Stimulated activated CD8-positive, alpha-beta memory T cell treated with anti-CD3 and anti-CD28 coated beads, Interleukin-4, amount 100 ng/mL, for 48 hours (primary cell): ENCODE measurements around the gene ACTA1.
"Not testable (repeated sequence)": the region's sequence is repeated elsewhere in the genome, so short reads cannot be mapped to it uniquely, and the experiment has no call there.

ENCODE experiments used
- DNase-seq: peaks from one replicate; pipeline ENCODE4 v3.0.0-alpha.2; 2020

ACTA1 gene

DNA sequence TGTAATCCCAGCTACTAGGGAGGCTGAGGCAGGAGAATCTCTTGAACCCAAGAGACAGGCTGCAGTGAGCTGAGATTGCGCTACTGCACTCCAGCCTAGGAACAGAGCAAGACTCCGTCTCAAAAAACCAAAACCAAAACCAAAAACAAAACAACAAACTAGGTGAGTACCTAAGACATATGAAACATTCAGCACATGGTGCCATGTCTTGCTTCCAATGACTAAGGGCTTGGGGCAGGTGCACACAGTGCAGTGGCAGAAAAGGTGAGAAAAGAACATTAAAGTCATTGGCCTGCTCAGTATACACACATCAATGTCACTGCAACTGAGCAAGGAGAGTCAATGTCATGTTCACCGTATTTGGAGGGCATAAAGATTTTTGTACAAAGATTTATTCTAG, 4.1 kb upstream of the ACTA1 start:
- no peak for DNase-seq

DNA sequence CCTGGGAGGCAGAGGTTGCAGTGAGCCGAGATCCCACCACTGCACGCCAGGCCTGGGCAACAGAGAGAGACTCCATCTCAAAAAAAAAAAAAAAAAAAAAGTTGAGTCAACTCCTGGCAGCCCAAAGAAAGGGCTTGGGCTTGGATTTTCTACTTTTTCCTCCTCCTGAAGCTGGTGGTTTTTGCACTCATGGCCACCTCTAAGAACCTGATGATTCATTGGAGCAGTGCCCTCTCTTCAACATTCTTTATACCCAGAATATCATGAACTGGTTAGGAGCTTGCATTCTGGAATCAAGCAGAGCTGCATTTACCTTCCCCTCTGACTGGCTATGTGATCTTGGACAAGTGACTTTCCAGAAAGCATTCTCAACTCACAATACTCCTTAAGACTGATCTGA, 3.5 kb upstream of the ACTA1 start:
- no peak for DNase-seq

DNA sequence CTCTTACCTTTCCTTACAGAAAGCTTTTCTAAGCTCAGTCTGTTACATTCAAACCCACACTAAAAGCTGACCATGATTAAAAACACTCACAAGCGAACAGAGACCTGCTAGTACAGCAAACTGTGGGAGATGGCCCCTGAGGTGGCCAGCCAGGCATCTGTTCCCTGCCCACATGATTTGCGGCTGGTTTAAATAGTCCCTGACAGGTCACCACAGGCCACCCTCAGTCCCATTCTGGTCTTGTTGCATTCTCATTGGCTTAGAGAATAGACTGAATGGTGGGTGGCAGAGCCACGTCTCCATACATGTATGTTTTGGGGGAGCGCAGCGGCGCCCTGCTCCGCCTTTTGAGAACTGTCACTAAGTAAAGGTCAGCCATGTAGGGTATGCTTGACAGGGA, 2.3 kb upstream of the ACTA1 start:
- DNase-seq: no peak

DNA sequence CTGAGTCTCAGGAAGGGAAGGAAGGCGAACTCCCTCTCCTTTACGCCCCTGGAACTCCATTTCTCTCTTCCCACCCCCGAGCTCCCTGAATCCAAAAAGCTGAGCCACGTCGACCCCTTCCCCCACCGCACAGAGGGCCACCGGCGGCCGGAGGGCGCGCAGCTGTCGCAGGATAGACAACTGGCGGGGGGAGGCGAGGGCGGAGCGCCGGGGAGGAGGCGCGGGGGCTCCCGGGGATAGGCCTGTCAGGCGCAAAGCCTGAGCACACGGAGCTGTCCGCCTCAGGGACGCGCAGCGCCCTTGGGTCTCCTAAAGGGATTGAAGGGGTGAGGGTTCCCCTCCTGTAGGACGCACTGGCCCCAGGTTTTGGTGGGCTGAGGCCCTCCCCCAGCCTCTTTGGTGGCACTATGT, 752 bp upstream of the ACTA1 start:
- no peak for DNase-seq

DNA sequence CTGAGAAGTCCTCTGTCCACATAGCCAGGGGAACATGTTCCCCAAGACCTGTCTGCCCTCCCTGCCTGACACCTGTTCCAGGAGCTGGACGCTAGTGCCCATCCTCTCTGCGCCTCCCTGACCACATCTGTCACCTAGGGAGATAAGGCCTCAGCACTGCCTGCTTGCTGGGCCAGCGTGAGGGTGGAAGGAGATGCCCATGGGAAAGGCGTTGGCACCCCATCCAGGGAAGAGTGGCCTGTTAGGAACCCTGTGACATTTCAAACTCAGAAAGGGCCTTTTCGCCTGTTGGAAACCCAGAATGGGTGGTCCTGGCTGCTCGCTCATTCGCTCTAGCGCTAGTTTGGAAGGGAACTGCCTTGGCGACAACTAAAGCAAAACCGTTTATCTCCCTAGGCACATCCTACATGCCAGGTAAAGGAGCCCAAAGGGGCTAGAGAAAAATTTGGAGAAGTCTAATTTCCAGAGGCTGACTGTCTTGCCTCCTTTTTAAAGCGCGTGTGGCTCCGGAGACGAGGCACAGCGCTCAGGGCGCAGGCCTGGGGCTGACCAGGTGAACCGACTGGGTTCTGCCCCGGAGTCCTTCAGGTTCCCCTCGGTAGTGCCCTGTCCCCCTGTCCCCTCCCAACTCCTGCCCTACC, 410 bp downstream of the ACTA1 start:
- DNase-seq: no peak

DNA sequence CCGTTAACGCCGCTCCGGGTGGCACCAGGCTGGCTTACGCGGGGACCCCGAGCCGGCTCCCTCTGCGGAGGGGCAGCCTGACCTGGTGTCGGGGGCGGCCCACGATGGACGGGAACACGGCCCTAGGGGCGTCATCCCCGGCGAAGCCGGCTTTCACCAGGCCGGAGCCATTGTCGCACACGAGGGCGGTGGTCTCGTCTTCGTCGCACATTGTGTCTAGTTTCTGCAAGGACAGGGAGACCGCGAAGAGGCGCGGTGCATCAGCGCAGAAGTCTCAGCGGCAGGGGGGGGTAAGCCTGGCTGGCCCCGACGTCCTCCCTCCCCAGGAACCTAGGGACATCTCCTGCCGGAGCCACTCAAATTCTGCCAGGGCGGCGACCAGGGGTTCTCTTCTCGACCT, 989 bp downstream of the ACTA1 start:
- DNase-seq: no peak

DNA sequence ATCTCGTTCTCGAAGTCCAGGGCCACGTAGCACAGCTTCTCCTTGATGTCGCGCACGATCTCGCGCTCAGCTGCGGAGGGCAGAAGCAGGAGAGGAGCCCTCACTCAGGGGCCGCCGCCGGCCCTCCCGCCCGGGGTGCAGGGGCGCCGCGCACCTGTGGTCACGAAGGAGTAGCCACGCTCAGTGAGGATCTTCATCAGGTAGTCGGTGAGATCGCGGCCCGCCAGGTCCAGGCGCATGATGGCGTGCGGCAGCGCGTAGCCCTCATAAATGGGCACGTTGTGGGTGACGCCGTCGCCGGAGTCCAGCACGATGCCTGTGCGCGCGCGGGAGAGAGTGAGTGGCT, 1.8 kb downstream of the ACTA1 start:
- no peak for DNase-seq

DNA sequence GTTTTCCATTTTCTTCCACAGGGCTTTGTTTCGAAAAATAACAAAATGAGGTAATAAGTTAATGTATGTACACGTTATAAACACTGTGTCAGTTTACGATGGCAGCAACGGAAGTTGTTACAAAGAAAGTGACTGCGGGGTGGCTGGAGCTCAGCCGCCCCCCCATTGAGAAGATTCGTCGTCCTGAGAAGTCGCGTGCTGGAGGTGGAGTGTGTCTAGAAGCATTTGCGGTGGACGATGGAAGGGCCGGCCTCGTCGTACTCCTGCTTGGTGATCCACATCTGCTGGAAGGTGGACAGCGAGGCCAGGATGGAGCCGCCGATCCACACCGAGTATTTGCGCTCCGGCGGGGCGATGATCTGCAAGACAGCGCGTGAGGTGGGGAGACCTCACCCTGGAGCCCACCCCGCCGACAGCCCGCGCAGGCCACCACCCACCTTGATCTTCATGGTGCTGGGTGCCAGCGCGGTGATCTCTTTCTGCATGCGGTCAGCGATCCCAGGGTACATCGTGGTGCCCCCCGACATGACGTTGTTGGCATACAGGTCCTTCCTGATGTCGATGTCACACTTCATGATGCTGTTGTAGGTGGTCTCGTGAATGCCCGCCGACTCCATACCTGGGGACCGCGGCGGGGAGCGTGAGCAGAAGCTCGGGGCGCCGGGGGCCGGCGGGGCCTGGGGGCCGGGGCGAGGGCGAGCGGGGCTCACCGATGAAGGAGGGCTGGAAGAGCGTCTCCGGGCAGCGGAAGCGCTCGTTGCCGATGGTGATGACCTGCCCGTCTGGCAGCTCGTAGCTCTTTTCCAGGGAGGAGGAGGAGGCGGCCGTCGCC, 2.4 kb downstream of the ACTA1 start:
- DNase-seq: no peak

DNA sequence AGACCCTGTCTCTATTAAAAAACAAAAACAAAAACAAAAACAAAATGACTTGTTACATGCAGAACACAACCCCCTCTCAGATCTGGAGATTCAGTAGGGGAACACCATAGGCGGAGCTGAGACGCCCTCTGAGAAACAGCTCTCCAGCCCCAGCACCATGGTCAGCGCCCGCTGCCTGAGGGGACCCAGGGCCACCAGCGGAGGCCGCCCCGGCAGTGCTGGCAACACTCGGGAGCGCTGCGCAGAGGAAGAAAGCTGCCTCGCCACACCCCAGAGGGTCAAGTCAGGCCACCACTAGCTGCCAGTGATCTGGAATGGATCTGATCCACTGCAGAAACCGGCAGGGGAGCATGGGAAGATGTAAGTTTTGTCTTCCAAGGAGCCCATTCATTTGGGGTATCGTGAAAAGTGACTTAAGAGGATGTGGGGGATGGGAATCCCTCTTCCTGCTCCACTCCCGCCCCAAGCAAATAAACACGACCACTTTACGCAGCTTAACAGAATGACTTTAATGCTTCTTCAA, 3.1 kb downstream of the ACTA1 start:
- peak; percentile 70 for DNase-seq

DNA sequence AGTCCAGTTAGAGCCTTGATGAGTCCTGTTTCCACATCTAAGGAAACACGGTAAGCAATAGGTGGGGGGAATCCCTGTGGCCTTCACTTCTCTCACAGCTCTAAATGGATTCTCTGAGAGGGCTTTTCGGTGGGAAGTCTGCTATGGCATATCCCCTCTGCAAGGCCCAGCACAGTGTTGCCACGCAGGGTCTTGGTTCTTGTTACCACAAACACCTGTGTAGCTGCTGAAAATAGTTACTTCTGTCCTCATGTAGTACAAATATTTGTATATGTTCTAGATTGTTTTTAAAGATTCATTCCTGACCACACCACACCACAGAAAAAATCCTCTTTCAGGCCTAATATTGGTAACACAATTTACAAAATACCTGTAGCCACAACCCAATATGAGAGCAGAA, 5.6 kb downstream of the ACTA1 start:
- DNase-seq: no peak

DNA sequence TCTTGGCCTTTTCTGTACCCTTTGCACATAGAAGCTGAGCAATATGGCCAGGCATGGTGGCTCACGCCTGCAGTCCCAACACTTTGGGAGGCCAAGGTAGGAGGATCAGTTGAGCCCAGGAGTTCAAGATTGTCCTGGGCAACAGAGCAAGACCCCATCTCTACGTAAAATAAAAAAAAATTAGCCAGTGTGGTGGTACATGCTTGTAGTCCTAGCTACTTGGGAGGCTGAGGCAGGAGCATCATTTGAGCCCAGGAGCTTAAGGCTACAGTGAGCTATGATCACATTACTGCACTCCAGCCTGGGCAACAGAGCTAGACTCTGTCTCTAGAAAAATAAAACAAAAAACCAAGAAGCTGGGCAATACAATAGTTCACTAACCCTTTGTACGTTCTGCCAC, 6.3 kb downstream of the ACTA1 start:
- DNase-seq: no peak

DNA sequence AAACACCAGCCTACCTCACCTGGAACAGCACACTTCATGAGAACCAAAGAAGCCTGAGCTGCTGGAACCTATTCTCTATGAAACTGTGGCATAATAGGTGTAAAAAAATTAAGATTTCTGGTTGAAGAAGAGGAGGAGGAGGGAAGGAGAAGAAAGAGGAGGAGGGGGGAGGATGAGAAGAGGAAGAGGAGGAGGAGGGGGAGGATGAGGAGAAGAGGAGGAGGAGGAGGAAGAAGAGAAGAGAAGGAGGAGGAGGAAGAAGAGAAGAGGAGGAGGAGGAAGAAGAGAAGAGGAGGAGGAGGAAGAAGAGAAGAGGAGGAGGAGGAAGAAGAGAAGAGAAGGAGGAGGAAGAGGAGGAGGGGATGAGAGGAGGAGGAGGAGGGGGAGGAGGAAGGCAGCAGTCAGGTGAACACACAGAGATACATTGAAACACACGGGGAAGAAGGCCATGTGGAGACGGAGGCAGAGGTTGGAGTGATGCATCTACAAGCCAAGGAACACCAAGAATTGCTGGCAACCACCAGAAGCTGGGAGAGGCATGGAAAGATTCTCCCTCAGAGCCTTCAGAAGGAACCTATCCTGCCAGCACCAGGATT, 8.2 kb downstream of the ACTA1 start:
- DNase-seq: no peak

DNA sequence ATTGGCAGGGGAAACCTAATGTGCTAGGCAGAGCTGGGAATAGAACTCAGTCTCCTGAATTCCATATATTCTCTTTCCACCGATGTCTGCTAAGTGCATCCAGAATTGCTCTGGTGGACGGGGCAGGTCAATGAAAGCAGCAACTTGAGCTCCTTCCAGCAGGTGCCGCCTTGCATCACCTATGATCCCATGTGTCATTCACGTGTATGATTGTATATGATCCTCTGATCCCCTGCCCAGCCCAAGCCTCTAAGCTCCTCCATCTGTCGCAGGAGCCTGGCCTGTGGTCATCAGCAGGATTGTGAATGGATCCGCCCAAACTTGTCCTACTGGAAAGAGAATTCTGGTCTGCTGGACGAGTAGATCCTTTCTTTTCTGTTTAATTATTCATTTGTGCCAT, 13.1 kb downstream of the ACTA1 start:
- no peak for DNase-seq

DNA sequence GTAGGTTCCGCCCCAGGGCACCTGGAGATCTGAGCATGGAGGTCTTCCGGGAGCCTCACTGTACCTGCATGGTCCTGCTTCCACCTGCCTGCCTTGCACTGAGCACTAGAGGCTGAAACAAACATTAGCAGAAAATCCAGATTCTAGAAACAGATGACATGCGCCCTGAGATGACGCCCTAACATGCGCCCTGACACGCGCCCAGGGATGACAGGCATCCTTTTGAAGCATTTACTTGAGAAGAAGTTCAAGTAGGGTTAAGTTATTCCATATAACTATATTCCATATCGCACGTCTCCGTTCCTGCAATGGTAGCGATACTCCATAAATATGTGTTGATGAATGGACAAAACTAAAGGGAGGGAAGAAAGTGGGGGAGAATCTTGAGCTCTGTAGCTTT, 13.7 kb downstream of the ACTA1 start:
- DNase-seq: no peak

DNA sequence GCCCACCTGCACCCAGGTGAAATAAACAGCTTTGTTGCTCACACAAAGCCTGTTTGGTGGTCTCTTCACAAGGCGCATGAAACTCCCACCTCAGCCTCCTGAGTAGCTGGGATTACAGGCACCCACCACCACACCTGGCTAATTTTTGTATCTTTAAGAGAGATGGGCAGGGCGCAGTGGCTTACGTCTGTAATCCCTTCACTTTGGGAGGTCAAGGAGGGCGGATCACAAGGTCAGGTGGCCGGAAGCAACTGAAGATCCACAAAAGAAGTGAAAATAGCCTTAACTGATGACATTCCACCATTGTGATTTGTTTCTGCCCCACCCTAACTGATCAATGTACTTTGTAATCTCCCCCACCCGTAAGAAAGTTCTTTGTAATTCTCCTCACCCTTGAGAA, 15.3 kb downstream of the ACTA1 start:
- DNase-seq: not testable (repeated sequence)

DNA sequence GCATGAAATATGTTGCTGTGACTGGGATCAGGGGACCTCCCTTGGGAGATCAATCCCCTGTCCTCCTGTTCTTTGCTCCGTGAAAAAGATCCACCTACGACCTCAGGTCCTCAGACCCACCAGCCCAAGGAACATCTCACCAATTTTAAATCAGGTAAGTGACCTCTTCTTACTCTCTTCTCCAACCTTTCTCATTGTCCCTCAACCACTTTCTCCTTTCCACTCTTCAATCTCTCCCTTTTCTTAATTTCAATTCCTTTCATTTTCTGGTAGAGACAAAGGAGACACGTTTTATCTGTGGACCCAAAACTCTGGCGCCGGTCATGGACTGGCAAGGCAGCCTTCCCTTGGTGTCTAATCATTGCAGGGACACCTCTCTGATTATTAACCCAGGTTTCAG, 21.1 kb downstream of the ACTA1 start:
- DNase-seq: not testable (repeated sequence)

DNA sequence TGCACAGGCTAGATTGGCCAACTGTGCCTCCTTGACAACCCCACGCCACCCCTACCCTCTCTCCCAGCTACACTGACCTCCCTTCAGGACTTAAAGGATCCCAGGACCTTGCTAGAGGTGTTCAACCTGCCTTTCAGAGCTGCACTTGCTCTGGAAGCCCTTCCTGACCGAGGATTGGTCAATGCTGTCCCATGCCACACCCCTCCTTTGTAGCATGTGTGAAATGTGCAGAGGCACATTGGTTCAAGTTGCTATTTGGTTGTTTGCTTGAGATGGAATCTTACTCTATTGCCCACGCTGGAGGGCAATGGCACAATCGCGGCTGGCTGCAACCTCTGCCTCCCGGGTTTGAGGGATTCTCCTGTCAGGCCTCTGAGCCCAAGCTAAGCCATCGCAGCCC, 21.8 kb downstream of the ACTA1 start:
- DNase-seq: no peak

DNA sequence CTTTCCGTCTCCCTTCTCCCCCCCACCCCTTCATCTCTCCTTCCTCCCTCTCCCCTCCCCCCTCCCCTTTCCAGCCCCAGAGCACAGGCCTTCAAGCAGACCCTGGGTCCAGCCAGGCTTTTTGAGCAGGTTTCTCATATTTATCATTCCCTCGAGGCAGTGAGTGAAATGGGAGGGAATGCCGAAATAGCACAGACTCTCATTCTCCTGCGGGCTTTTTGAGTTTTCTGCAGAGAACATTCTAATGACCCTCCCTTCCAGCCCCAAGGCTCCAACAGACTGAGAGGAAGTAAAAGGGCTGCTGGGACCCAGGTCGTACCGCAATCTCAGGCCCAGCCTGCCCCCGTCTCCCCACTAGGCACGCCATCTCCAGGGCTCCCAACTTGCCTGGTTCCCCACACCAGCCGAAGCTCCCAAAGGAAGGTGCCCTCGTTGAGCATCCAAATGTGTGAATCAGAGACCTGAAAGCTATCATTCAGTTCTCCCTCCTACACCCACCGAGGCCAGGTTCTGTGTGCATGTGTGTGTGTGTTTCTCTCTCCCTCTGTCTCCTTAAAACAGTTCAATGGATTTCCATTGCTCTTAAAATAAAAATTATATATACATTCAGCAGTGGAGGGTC, 22.3 kb downstream of the ACTA1 start:
- no peak for DNase-seq

DNA sequence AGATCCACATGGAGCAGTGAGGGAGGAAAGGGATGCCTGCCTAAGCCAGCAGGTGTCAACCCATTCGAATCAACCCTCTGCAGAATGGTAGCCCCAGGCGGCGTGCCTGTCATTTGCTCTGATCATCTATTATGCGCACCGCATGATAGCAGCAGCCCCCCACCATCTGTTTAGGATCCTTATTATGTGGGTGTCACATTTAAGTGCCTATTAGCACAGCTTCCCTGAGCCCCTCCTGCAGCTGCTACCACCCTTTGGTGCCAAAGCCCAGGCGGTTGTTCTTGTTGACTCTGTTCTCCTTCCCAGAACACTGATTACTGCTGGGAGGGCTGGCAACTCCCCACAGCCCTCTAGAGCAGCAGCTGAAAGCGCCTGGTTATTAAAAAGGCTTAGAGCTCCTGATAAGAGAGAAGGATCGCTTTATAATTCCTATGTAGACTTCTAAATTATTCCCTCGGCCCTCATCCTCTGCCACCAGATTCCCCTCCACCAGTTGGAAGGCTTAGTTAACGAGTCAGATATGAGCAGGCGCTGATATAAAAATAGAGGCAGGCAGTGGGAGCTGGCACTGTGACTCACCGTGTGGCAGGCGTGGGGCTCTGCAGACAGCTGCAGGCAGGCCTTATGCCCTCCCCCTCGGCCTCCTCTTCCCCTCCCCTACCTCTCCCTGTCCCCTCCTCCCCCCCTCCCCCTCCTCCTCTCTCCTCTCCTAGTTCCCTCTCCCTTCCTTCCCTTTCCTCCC, 23.0 kb downstream of the ACTA1 start:
- peak; percentile 43 for DNase-seq

DNA sequence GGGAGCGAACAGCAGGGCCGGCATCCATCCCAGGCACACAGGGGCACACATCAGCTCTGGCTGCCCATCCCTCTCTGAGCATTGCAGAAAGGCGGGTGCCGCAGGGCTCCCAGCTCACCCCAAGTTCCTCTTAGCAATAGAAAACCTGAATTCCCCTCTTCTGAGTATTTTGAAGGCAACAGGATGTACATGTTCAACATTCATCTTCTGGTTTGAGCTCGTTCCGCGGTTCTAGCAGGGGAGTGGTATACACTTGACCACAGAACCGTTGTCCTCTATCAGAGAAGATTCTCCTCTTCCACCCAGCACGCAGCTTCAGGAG, 23.6 kb downstream of the ACTA1 start:
- DNase-seq: no peak

DNA sequence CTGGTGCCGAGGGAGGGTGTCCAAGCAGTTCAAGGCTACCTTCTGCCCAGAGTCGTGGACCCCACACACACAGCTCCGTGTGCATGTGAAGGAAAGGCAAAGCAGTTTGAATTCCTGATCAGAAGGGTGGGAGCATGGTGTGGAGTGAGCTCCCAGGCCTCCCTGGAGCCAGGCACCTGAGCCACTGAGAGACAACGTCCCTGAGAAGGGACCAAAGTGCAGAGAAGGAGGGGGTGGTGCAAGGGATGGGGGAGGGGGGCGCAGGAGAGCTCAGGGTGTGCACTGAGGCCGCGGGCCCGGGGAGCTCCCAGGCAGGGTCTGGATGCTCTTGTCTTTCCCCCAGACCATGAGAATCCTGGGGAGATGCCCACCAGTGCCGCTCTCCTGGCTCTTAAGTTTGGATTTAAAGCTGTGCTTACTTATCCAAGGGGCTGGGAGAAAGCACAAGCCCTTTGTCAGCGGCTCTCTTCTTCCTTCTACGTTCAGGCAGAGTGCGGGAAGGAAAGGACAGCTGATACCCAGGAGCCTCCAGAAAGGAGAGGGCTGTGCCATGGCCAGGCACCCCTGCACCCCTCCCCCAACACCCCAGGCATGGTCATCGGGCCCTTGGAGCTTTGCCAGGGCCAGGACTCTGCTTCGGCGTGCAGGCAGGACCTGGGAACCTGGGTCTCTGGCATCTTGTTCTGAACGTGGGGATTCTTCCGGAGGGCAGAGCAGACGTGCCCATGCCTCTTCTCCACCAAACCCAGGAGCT, 24.1 kb downstream of the ACTA1 start:
- no peak for DNase-seq

DNA sequence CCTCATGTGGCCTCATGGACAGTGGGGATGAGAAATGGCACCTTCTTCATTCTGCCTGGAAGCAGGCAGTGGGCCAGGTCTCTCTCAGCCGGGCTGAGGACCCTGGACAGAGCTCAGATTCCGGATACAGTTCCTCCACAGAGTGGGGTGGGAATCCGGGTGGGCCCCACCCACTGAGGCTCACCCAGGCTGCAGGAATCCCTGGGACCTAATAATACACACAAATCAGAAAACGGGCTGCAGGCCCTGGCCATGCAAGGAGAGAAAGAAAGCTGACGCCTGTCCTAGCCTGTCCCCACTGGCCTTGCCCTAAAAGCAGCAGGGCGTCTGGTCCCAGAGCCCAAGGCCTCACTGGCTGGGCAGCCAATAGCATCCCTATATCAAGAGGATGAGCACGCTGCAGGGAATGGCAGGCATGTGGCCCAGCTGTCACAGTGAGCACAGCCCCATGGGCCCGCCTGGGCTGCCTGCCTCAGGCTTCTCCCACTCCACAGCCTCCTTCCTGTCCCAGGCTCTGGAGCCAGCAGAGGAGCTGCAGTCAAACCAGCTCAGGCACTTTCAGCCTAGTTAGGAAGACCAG, 25.3 kb downstream of the ACTA1 start:
- no peak for DNase-seq
